ENCODE measurements around the gene BPIFB1.
A peak's percentile ranks its signal among the peaks of the same experiment; 100 is the strongest.

BPIFB1 gene

GRCh38 chr20:33313686-33314314 is 30.8 kb downstream of the BPIFB1 start:
- intact Hi-C loops (cut with DNase I) = no loop called here
- no peak for DNase-seq

- DNase-seq = no peak
- intact Hi-C loops (cut with DNase I) = no loop called here
These were observed 33.3 kb downstream of the BPIFB1 start for GRCh38 chr20:33316343-33316742.

- intact Hi-C loops (cut with DNase I) = no loop called here
These were observed 33.9 kb downstream of the BPIFB1 start for GRCh38 chr20:33316958-33317357.

GRCh38 chr20:33317424-33318095 is 34.5 kb downstream of the BPIFB1 start:
- no peak for DNase-seq
- intact Hi-C loops (cut with DNase I) = no loop called here

More at GRCh38 chr20:33316958-33317357, 33.9 kb downstream of the BPIFB1 start:
- DNase-seq = no peak

- intact Hi-C loops (cut with DNase I) = no loop called here
- no peak for DNase-seq
These were observed 35.0 kb downstream of the BPIFB1 start for GRCh38 chr20:33318096-33318429.

- no peak for DNase-seq
- intact Hi-C loops (cut with DNase I) = no loop called here
These were observed 37.0 kb downstream of the BPIFB1 start for GRCh38 chr20:33320006-33320405.

GRCh38 chr20:33322456-33322855 is 39.4 kb downstream of the BPIFB1 start:
- DNase-seq = no peak
- intact Hi-C loops (cut with DNase I) = no loop called here

GRCh38 chr20:33323236-33323635 is 40.2 kb downstream of the BPIFB1 start:
- intact Hi-C loops (cut with DNase I) = no loop called here
- DNase-seq = no peak

GRCh38 chr20:33325350-33325749 is 42.3 kb downstream of the BPIFB1 start:
- intact Hi-C loops (cut with DNase I) = no loop called here
- DNase-seq = no peak

- intact Hi-C loops (cut with DNase I) = no loop called here
- no peak for DNase-seq
These were observed 45.4 kb downstream of the BPIFB1 start for GRCh38 chr20:33328157-33329137.

- no peak for DNase-seq
- intact Hi-C loops (cut with DNase I) = no loop called here
These were observed 50.0 kb downstream of the BPIFB1 start for GRCh38 chr20:33332905-33333456.

- intact Hi-C loops (cut with DNase I) = no loop called here
These were observed 50.6 kb downstream of the BPIFB1 start for GRCh38 chr20:33333616-33334015.

GRCh38 chr20:33334111-33334510 is 51.1 kb downstream of the BPIFB1 start:
- no peak for DNase-seq
- intact Hi-C loops (cut with DNase I) = no loop called here

More at GRCh38 chr20:33333616-33334015, 50.6 kb downstream of the BPIFB1 start:
- no peak for DNase-seq

- no peak for DNase-seq
- intact Hi-C loops (cut with DNase I) = no loop called here
These were observed 53.4 kb downstream of the BPIFB1 start for GRCh38 chr20:33336375-33336774.

- intact Hi-C loops (cut with DNase I) = no loop called here
These were observed 54.1 kb downstream of the BPIFB1 start for GRCh38 chr20:33337119-33337518.

GRCh38 chr20:33337531-33338165 is 54.6 kb downstream of the BPIFB1 start:
- intact Hi-C loops (cut with DNase I) = no loop called here

More at GRCh38 chr20:33337119-33337518, 54.1 kb downstream of the BPIFB1 start:
- peak in 18 of 42 donors; percentile 4 to 50 (median 24) for DNase-seq

GRCh38 chr20:33338467-33339258 is 55.6 kb downstream of the BPIFB1 start:
- no peak for DNase-seq
- intact Hi-C loops (cut with DNase I) = no loop called here

More at GRCh38 chr20:33337531-33338165, 54.6 kb downstream of the BPIFB1 start:
- DNase-seq = no peak

- no peak for DNase-seq
- intact Hi-C loops (cut with DNase I) = no loop called here
These were observed 56.6 kb downstream of the BPIFB1 start for GRCh38 chr20:33339515-33340058.
